H1 (cell line): ENCODE data around the gene ARTN. TPM values are rescaled to one million over a fixed set of nuclear protein-coding genes. Genes with fewer than 3 reads are reported as not detected.

Experiments
- CTCF ChIP-seq, 3 experiments: IDR thresholded peaks; 1 replicate in 2 of 3; 2 replicates in 1 of 3; pipeline versions ENCODE4 v1.5.1 to v1.6.1; 2011; ENCODE audit warnings: low read length in 3 of 3, mild to moderate bottlenecking in 3 of 3, inconsistent platforms in 2 of 3, low read depth in 1 of 3, moderate library complexity in 1 of 3; ENCODE audit not compliant: insufficient read depth in 1 of 3; ENCODE audit errors: control extremely low read depth in 1 of 3
- E2F6 ChIP-seq: IDR thresholded peaks from 2 replicates; pipeline ENCODE4 v1.6.1; 2012; ENCODE audit warnings: inconsistent platforms
- EP300 ChIP-seq, 2 experiments: IDR thresholded peaks; 1 replicate in 1 of 2; 2 replicates in 1 of 2; pipeline ENCODE4 v1.6.1; 2011 to 2012; ENCODE audit warnings: low read depth in 2 of 2, low read length in 2 of 2, mild to moderate bottlenecking in 2 of 2, borderline replicate concordance in 1 of 2, inconsistent platforms in 1 of 2, moderate library complexity in 1 of 2
- GABPA ChIP-seq: IDR thresholded peaks from 2 replicates; pipeline ENCODE4 v1.6.1; 2011; ENCODE audit warnings: mild to moderate bottlenecking, low read length, moderate library complexity, borderline replicate concordance; ENCODE audit not compliant: insufficient read depth
- GTF2F1 ChIP-seq: IDR thresholded peaks from 2 replicates; pipeline ENCODE4 v1.6.1; 2012; ENCODE audit warnings: low read depth, low read length, improper control_type of control experiment, borderline replicate concordance
- HDAC2 ChIP-seq, 2 experiments: fragments of 300-600 bp in 1 of 2; sonication (generic) in 1 of 2; IDR thresholded peaks; 2 replicates each; pipeline ENCODE4 v1.6.1; 2011 to 2012; ENCODE audit warnings: low read depth in 2 of 2, low read length in 2 of 2, mild to moderate bottlenecking in 2 of 2, moderate library complexity in 2 of 2, borderline replicate concordance in 1 of 2, inconsistent platforms in 1 of 2
- HDAC6 ChIP-seq: IDR thresholded peaks from one replicate; pipeline ENCODE4 v1.7.1; 2012; ENCODE audit warnings: low read depth, mild to moderate bottlenecking, inconsistent platforms, low read length, moderate library complexity
- MAX ChIP-seq: IDR thresholded peaks from 2 replicates; pipeline ENCODE4 v1.6.1; 2012; ENCODE audit warnings: inconsistent platforms
- NANOG ChIP-seq: IDR thresholded peaks from 2 replicates; pipeline ENCODE4 v1.6.1; 2011; ENCODE audit warnings: low read length, low read depth, mild to moderate bottlenecking, inconsistent platforms; ENCODE audit not compliant: insufficient read depth, poor library complexity, severe bottlenecking
- POLR2A ChIP-seq, 2 experiments: IDR thresholded peaks; 1 replicate in 1 of 2; 2 replicates in 1 of 2; pipeline ENCODE4 v1.6.1; 2011; ENCODE audit warnings: low read depth in 2 of 2, low read length in 2 of 2, mild to moderate bottlenecking in 2 of 2; ENCODE audit errors: control extremely low read depth in 1 of 2
- POLR2AphosphoS5 ChIP-seq: IDR thresholded peaks from 2 replicates; pipeline ENCODE4 v1.6.1; 2011; ENCODE audit warnings: low read depth, low read length
- RFX5 ChIP-seq: IDR thresholded peaks from 2 replicates; pipeline ENCODE4 v1.6.1; 2011; ENCODE audit warnings: low read depth, low read length, improper control_type of control experiment, borderline replicate concordance
- SP2 ChIP-seq: IDR thresholded peaks from 2 replicates; pipeline ENCODE4 v1.6.1; 2012; ENCODE audit warnings: mild to moderate bottlenecking, low read length, inconsistent platforms
- SP4 ChIP-seq: IDR thresholded peaks from 2 replicates; pipeline ENCODE4 v1.6.1; 2012; ENCODE audit warnings: low read length, inconsistent platforms
- TAF1 ChIP-seq: IDR thresholded peaks from 2 replicates; pipeline ENCODE4 v1.6.1; 2011; ENCODE audit warnings: mild to moderate bottlenecking, low read depth, low read length
- TBP ChIP-seq: IDR thresholded peaks from 2 replicates; pipeline ENCODE4 v1.6.1; 2011; ENCODE audit warnings: low read depth, low read length, improper control_type of control experiment
- polyA plus RNA-seq, 7 experiments: library from polyadenylated mRNA; depleted of rRNA in 3 of 7; stranded (reverse) in 5 of 7; unstranded in 2 of 7; fragments of >200 nt in 5 of 7; fragments of 200-250 nt in 2 of 7; gene quantifications; 1 replicate in 5 of 7; 2 replicates in 1 of 7; 4 replicates in 1 of 7; pipeline versions ENCODE4 v1.2.1 to v1.2.3, GENCODE V29; 2011 to 2013; ENCODE audit warnings: missing spikeins in 2 of 7, mixed read lengths in 2 of 7
- total RNA-seq: library from RNA; stranded (reverse); fragmentation: NEBNext Ultra II Directional; extraction: Animal tissue kit (Norgen Biotek cat#: 25700); gene quantifications from 2 replicates; pipeline ENCODE4 v1.2.1, GENCODE V29; 2021

ARTN gene
- total and polyA plus RNA-seq, 2 of the 8 experiments (the other 6 are each of a cell fraction or from before 2014, with no cell fraction given): 13.5 to 22.7 TPM

GRCh38 chr1:43936431-43937151 lies 3.0 kb downstream of the ARTN start (continued):
- TF ChIP-seq CTCF (IDR thresholded peaks at IDR 0.05; ENCODE audit: control extremely low read depth in 1 of 3, insufficient read depth in 1 of 3, low read depth in 1 of 3, low read length in 3 of 3): peak in 2 of 3 experiments; percentile 29 to 54; a peak in 3 of 4 replicates
- TF ChIP-seq HDAC2 (IDR thresholded peaks at IDR 0.05; ENCODE audit: borderline replicate concordance in 1 of 2, low read depth in 2 of 2, low read length in 2 of 2): 0 out of 4 replicates have a peak, but pooled peaks of 1 of the 2 experiments have one; percentile 32
- 0 out of 2 replicates have a peak, but pooled peaks have one; percentile 19 for TF ChIP-seq GABPA
- TF ChIP-seq POLR2A (IDR thresholded peaks at IDR 0.05; ENCODE audit: control extremely low read depth in 1 of 2, low read depth in 2 of 2, low read length in 2 of 2): no peak
- TF ChIP-seq RFX5: no peak
- no peak for TF ChIP-seq TAF1
- no peak for TF ChIP-seq MAX
- TF ChIP-seq HDAC6: no peak
- no peak for TF ChIP-seq POLR2AphosphoS5
- no peak for TF ChIP-seq NANOG
- TF ChIP-seq SP4: no peak
- peak; percentile 38; the same call in 1 of the 2 replicates for TF ChIP-seq TBP
- no peak for TF ChIP-seq EP300 (IDR thresholded peaks at IDR 0.05; ENCODE audit: borderline replicate concordance in 1 of 2, low read depth in 2 of 2, low read length in 2 of 2)
- no peak for TF ChIP-seq SP2
- no peak for TF ChIP-seq GTF2F1
- TF ChIP-seq E2F6: no peak
